Adrenal gland (tissue), 5 donors: ENCODE results near the gene CYB5R3.

Source experiments
- CTCF ChIP-seq, 6 experiments: fragments of 450-650 bp in 4 of 6; fragments of 200-600 bp in 2 of 6; sonication (generic) in 1 of 6; IDR thresholded peaks; 1 replicate in 5 of 6; 2 replicates in 1 of 6; pipeline versions ENCODE4 v1.5.1 to v1.8.0; 2016 to 2021; ENCODE audit warnings: antibody characterized with exemption in 6 of 6, mild to moderate bottlenecking in 2 of 6, moderate library complexity in 1 of 6
- POLR2A ChIP-seq, 2 donors: fragments of 450-650 bp; IDR thresholded peaks; one replicate each; pipeline ENCODE4 v1.6.1; 2017; ENCODE audit warnings: antibody characterized with exemption in 2 of 2, mild to moderate bottlenecking in 2 of 2, moderate library complexity in 1 of 2
- donor health status: DM: no; HTN: no; CAD: no.

- TF ChIP-seq CTCF (IDR thresholded peaks at IDR 0.05) (no peak), POLR2A (IDR thresholded peaks at IDR 0.05) (no peak)
Observed at GRCh38 chr22:42633013-42633412, 16.2 kb downstream of the CYB5R3 start.
